Gastroesophageal sphincter (tissue), 4 donors: ENCODE results near the gene TRERF1. TPM values are rescaled to one million over a fixed set of nuclear protein-coding genes. Genes with fewer than 3 reads are reported as not detected.

Source experiments
- ATAC-seq: fragments of 150-250 bp; one replicate; pipeline ENCODE4 v1.9.1; 2016; ENCODE audit warnings: mild to moderate bottlenecking, moderate library complexity
- H3K27ac ChIP-seq, 4 donors: fragments of 200-600 bp; sonication (generic) in 3 of 4; 1 replicate in 3 of 4; 2 replicates in 1 of 4; pipeline ENCODE4 v1.5.1; 2016 to 2019
- H3K27me3 ChIP-seq: fragments of 200-600 bp; sonication (generic); one replicate; pipeline ENCODE4 v1.5.1; 2019
- H3K36me3 ChIP-seq, 2 donors: fragments of 200-600 bp; sonication (generic); one replicate each; pipeline ENCODE4 v1.5.1; 2019; ENCODE audit warnings: control low read depth in 1 of 2
- H3K4me1 ChIP-seq, 3 donors: fragments of 200-600 bp; sonication (generic); 1 replicate in 2 of 3; 2 replicates in 1 of 3; pipeline ENCODE4 v1.5.1; 2016 to 2019; ENCODE audit warnings: control low read depth in 2 of 3
- H3K4me3 ChIP-seq, 2 donors: fragments of 200-600 bp; sonication (generic); one replicate each; pipeline ENCODE4 v1.5.1; 2019; ENCODE audit warnings: mild to moderate bottlenecking in 1 of 2, moderate library complexity in 1 of 2
- H3K9me3 ChIP-seq, 3 donors: fragments of 200-600 bp; sonication (generic); one replicate each; pipeline ENCODE4 v1.5.1; 2017 to 2019; ENCODE audit warnings: control low read depth in 2 of 3
- EP300 ChIP-seq: sonication (generic); formaldehyde crosslinking; IDR thresholded peaks from one replicate; pipeline ENCODE4 v1.6.1; 2017; ENCODE audit warnings: antibody characterized with exemption, mild to moderate bottlenecking
- POLR2A ChIP-seq, 2 donors: fragments of 450-650 bp; IDR thresholded peaks; one replicate each; pipeline ENCODE4 v1.6.1; 2017; ENCODE audit warnings: antibody characterized with exemption in 2 of 2, mild to moderate bottlenecking in 2 of 2, moderate library complexity in 1 of 2
- POLR2AphosphoS5 ChIP-seq: sonication (generic); formaldehyde crosslinking; IDR thresholded peaks from one replicate; pipeline ENCODE4 v1.6.1; 2017; ENCODE audit warnings: antibody characterized with exemption
- WGBS, 2 donors: methylation state at CpG; one replicate each; pipeline ENCODE4 v1.1.5; 2018; ENCODE audit warnings: low coverage in 1 of 2; 5-methylcytosine and 5-hydroxymethylcytosine counted together
- total RNA-seq, 4 donors: library from RNA; depleted of rRNA; stranded (reverse); fragments of >200 nt; gene quantifications; one replicate each; pipeline ENCODE4 v1.1.0, GENCODE V29; 2016
- TF ChIP-seq, protein P1 (sequence below), 4 experiments: fragments of 200-600 bp in 2 of 4; fragments of 450-650 bp in 2 of 4; sonication (generic) in 1 of 4; IDR thresholded peaks; one replicate each; pipeline ENCODE4 v1.5.1; 2017 to 2019; ENCODE audit warnings: antibody characterized with exemption in 4 of 4, mild to moderate bottlenecking in 2 of 4, moderate library complexity in 2 of 4

Gene TRERF1
- total RNA-seq, 4 donors from 2014 or later = 3.2 to 7.4 (median 5.4) TPM

DNA sequence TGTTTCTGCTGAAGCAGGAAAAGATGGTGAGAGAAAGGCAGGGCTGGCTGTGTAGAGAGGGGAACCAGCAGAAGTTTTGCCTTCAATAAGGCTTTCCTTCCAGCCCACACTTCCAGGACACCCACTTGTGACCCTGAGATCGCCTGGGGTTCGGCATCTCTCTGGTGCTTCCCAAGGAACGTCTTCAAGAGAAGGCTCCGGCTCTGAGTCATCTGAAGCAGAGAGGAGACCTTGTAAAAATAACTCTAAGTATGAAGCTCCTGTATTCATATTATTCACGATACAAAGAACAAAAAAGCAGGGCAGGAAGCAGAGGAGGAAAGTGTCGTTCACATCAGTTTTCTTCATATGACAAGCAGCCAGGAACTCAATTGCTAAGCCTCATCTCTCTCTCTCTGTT, 138.7 kb downstream of the TRERF1 start:
- H3K36me3 ChIP-seq = no peaks in the 10 kb centered on the region
- peaks cover 0 to 37% (median 0%) of the 10 kb centered on the region in 3 donors for H3K4me1 ChIP-seq
- H3K4me3 ChIP-seq = no peak overlapping the region
- H3K27ac ChIP-seq = peak overlapping the region in 3 of 4 donors; percentile 18 to 39 (median 32)
- no peaks in the 10 kb centered on the region for H3K27me3 ChIP-seq
- no peaks in the 10 kb centered on the region for H3K9me3 ChIP-seq
- 22 to 81% methylated on average over 2 to 6 of the region's 6 CpGs for WGBS, 2 donors
- no peak for ATAC-seq
- TF ChIP-seq, protein P1, sequence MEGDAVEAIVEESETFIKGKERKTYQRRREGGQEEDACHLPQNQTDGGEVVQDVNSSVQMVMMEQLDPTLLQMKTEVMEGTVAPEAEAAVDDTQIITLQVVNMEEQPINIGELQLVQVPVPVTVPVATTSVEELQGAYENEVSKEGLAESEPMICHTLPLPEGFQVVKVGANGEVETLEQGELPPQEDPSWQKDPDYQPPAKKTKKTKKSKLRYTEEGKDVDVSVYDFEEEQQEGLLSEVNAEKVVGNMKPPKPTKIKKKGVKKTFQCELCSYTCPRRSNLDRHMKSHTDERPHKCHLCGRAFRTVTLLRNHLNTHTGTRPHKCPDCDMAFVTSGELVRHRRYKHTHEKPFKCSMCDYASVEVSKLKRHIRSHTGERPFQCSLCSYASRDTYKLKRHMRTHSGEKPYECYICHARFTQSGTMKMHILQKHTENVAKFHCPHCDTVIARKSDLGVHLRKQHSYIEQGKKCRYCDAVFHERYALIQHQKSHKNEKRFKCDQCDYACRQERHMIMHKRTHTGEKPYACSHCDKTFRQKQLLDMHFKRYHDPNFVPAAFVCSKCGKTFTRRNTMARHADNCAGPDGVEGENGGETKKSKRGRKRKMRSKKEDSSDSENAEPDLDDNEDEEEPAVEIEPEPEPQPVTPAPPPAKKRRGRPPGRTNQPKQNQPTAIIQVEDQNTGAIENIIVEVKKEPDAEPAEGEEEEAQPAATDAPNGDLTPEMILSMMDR (IDR thresholded peaks at IDR 0.05) = no peak
- no peak for TF ChIP-seq EP300
- TF ChIP-seq POLR2AphosphoS5 = no peak
- no peak for TF ChIP-seq POLR2A (IDR thresholded peaks at IDR 0.05)

DNA sequence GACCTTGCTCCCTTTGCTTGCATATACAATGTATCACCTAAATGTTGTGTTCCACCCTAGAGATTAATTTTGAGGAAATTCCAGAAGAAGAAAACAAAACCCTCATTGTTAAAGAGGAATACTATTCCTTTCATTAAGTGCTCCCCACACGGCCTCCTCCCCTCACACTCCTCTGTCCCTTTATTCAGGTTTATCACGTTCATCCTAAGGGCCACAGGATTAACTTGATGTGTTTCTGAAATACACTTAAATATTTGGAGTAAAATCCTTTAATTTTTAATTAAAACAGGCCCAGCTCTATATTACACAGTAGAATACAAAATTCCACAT, 144.6 kb downstream of the TRERF1 start:
- no peaks in the 10 kb centered on the region for H3K27me3 ChIP-seq
- TF ChIP-seq POLR2A (IDR thresholded peaks at IDR 0.05) (no peak), POLR2AphosphoS5 (no peak), EP300 (no peak)
- TF ChIP-seq, protein P1 (IDR thresholded peaks at IDR 0.05) = no peak
- no peak for ATAC-seq
- no peak overlapping the region for H3K4me3 ChIP-seq
- peaks cover 0 to 19% (median 0%) of the 10 kb centered on the region in 3 donors for H3K4me1 ChIP-seq
- H3K36me3 ChIP-seq = no peaks in the 10 kb centered on the region
- no peak overlapping the region for H3K27ac ChIP-seq
- H3K9me3 ChIP-seq = no peaks in the 10 kb centered on the region
- 65 to 72% methylated on average over 2 of the region's 2 CpGs for WGBS, 2 donors

DNA sequence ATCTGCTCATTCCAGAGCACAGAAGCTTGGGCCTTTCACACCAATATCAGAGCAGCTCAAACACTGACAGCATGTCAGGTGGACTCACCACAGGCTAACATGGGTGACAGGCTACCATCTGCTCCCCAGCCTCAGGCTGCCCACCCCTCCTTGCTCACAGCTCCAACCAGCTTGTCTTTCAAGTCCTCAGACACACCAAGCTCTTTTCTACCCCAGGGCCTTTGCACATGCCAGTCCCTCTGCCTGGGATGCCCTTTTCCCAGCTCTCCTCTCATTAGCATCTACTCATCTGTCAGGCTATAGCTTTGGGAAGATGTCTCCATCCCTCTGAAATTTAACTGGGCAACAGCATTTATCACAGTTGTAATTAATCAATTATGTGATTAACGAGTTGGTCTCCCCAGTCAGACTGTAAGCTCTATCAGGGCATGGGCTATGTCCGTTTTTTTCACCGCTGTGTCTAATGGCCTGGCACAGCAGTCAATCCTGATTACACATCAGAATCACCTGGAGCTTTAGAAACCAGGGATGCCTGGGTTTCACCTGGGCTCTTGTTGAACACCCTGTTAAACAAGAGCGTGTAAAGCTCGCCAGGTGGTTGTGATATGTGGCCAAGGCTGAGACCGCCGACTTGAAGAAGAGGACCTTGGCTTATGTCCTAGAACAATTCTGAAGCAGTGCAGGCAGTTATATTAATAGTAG, 145.1 kb downstream of the TRERF1 start:
- 73 to 86% methylated on average over 4 to 5 of the region's 7 CpGs for WGBS, 2 donors
- no peak for ATAC-seq
- no peak for TF ChIP-seq EP300
- TF ChIP-seq, protein P1 (IDR thresholded peaks at IDR 0.05) = no peak

DNA sequence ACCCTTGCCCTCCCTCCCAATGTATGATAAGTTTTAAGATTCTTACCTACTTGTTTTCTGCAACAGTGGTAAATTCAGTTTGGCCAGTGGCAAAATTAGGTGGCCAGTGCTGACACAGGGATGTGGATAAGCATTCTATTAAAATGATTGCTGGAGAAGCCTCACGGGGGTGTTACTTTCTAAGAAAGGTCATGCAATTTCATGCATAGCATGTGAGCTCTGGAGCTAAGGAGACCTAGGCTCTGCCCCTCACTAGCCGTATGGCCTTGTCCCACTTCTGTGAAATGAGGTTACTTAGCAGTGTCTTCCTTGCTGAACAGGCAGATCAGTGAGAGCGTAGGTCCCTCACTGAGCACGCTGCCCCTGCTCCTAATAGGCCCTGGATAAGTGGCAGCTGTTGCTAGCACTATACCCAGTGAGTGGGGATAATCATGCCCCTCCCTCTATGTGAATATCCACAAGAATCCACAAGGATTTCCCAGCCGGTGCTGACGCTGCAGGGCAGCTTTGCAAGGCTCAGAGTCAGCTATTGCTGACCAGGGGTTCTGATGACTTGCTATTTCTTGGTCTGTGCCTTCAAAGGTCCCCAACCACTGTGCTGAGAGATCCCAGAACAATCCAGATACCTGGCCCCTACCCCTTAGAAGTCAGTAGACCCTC, 147.5 kb downstream of the TRERF1 start:
- no peak overlapping the region for H3K27ac ChIP-seq
- H3K9me3 ChIP-seq = no peaks in the 10 kb centered on the region
- H3K4me1 ChIP-seq = peaks cover 0 to 19% (median 0%) of the 10 kb centered on the region in 3 donors
- TF ChIP-seq EP300 (no peak), POLR2A (IDR thresholded peaks at IDR 0.05) (no peak), POLR2AphosphoS5 (no peak)
- TF ChIP-seq, protein P1 (IDR thresholded peaks at IDR 0.05) = no peak
- peaks cover 0 to 15% of the 10 kb centered on the region in 2 donors for H3K36me3 ChIP-seq
- ATAC-seq = no peak
- no peak overlapping the region for H3K4me3 ChIP-seq
- 57 to 89% methylated on average over 1 to 3 of the region's 6 CpGs for WGBS, 2 donors
- no peaks in the 10 kb centered on the region for H3K27me3 ChIP-seq

More for the DNA sequence above, 145.1 kb downstream of the TRERF1 start:
- Histone ChIP-seq H3K9me3 (no peaks in the 10 kb centered on the region), H3K27ac (no peak overlapping the region), H3K4me3 (no peak overlapping the region), H3K36me3 (no peaks in the 10 kb centered on the region), H3K4me1 (peaks cover 0 to 19% (median 0%) of the 10 kb centered on the region in 3 donors), H3K27me3 (no peaks in the 10 kb centered on the region)

DNA sequence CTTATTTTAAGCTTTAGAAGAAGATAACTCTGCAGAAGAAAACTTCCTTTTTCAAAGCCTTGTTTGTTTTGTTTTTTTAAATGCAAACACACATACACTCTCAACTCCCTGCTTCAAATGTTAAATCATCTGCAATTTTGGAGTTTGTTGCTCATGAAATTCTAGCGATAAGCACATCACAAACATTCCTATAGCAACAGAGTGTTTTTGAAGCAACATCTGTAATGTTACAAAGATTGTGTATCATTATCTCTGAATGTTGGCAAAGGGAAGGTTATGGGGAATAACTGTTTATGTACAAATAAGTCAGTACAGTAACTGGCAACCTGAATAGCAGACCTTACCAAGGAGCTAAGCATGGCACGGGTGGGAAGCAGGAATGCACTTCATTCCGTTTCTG, 149.3 kb downstream of the TRERF1 start:
- peaks cover 0 to 19% (median 0%) of the 10 kb centered on the region in 3 donors for H3K4me1 ChIP-seq
- H3K4me3 ChIP-seq = no peak overlapping the region
- no peaks in the 10 kb centered on the region for H3K27me3 ChIP-seq
- TF ChIP-seq, protein P1 (IDR thresholded peaks at IDR 0.05) = no peak
- TF ChIP-seq EP300 (no peak), POLR2AphosphoS5 (no peak), POLR2A (IDR thresholded peaks at IDR 0.05) (no peak)
- H3K36me3 ChIP-seq = peaks cover 0 to 22% of the 10 kb centered on the region in 2 donors
- H3K9me3 ChIP-seq = no peaks in the 10 kb centered on the region
- ATAC-seq = no peak
- H3K27ac ChIP-seq = no peak overlapping the region
- 76 to 93% methylated on average over 2 to 3 of the region's 3 CpGs for WGBS, 2 donors
